ENCODE results near the gene TP53.
"Not testable (repeated sequence)": the region's sequence is repeated elsewhere in the genome, so short reads cannot be mapped to it uniquely, and the experiment has no call there.

DNA sequence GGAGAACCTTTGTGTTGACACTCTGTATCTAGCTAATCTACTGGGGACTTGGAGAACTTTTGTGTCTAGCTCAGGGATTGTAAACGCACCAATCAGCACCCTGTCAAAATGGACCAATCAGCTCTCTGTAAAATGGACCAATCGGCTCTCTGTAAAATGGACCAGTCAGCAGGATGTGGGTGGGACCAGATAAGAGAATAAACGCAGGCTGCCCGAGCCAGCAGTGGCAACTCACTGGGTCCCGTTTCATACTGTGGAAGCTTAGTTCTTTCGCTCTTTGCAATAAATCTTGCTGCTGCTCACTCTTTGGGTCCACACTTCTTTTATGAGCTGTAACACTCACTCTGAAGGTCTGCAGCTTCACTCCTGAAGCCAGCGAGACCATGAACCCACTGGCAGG lies 45.7 kb downstream of the TP53 start:
- TF ChIP-seq, protein P1, sequence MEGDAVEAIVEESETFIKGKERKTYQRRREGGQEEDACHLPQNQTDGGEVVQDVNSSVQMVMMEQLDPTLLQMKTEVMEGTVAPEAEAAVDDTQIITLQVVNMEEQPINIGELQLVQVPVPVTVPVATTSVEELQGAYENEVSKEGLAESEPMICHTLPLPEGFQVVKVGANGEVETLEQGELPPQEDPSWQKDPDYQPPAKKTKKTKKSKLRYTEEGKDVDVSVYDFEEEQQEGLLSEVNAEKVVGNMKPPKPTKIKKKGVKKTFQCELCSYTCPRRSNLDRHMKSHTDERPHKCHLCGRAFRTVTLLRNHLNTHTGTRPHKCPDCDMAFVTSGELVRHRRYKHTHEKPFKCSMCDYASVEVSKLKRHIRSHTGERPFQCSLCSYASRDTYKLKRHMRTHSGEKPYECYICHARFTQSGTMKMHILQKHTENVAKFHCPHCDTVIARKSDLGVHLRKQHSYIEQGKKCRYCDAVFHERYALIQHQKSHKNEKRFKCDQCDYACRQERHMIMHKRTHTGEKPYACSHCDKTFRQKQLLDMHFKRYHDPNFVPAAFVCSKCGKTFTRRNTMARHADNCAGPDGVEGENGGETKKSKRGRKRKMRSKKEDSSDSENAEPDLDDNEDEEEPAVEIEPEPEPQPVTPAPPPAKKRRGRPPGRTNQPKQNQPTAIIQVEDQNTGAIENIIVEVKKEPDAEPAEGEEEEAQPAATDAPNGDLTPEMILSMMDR (optimal IDR thresholded peaks at IDR 0.05 in 1 of 3, IDR thresholded peaks at IDR 0.05 in 1 of 3, conservative IDR thresholded peaks at IDR 0.05 in 1 of 3; ENCODE audit: extremely low read depth in 1 of 3, insufficient read depth in 2 of 3, low read length in 3 of 3) = not testable (repeated sequence)
- not testable (repeated sequence) for TF ChIP-seq EZH2 (IDR thresholded peaks at IDR 0.05; ENCODE audit: low read length)
